ENCODE results near the gene PTPRC. TPM values are rescaled to one million over a fixed set of nuclear protein-coding genes. Genes with fewer than 3 reads are reported as not detected.

Gene PTPRC
- total RNA-seq, 1 donor from 2014 or later, result 4.5 TPM

DNA sequence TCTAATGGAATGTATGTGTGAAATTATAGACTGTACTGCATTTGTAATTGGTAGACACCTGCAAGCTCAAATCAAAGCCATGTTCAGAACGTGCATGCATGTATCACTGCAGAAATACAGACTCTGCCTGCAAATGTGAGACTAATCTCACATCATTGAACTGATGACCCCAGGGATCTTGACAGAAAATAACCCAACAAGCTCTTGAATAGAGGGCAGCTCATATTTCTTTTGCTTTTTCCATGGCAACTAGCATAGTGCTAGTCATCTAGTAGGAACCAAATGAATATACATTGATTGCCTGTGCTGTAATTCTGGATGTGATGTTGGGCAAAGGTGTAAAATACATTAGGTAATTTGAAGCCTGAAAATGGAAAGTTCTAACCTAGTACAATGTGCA lies 62.4 kb downstream of the PTPRC start:
- no peak for DNase-seq

DNA sequence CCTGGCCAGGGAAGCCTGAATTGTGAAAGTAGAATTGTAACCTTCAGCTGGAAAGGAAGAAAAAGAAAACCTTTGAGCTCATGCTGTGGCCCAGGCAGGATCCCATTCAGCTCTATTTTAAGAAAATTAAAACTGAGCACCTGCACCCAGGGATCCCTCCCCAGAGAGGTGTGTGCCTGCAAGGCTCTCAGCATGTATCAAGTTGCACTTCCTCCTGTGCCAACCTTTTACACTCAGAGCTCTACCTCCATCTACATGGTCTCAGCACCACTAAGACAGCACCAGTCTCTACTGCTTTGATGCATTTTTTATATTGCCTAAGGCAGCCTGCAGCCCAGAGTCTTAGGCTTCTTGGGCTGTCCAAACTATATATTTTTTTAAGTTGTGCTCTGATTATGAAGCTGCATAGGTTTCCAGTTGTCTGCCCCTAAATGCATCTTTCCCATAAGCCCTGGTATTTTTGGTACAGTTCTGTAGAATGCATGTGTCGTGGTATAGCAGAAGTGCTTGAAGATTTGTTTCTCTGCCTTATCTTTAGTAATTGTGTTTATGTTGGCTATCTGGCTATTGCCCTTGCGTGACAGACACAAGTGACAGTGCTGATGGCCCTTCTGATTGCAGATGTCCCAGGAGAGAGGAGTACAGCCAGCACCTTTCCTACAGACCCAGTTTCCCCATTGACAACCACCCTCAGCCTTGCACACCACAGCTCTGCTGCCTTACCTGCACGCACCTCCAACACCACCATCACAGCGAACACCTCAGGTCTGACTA lies 63.1 kb downstream of the PTPRC start:
- no peak for DNase-seq

DNA sequence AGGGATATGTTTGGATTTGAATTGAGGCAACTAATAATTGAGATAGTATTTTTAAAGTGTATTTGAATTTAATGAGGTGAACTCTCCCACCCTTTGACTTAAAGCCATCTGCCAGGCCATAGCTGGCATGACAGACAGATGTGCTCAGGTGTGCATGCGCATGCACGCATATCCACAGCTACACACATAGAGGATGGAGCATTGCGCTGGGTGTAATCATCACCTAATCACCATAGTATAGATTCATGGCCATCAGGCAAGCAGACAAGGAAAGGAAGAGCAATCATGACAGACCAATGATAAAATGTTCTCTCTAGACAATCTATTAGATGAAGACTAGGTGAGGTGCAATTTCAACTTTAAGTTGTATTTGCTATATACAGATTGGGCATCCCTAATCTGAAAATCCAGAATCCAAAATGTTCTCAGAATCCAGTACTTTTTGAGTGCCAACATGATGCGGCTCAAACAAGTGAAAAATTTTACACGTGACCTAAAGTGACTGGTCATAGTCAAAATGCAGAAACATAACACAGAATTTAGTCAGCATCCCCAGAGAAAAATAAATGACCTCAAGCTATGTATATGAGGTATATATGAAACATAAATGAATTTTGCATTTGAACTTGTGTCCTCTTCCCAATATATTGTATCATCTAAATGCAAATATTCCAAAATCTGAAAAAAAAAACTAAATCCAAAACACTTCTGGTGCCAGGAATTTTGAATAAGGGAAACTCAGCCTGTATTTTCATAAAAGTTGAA lies 70.1 kb downstream of the PTPRC start:
- DNase-seq, result no peak

DNA sequence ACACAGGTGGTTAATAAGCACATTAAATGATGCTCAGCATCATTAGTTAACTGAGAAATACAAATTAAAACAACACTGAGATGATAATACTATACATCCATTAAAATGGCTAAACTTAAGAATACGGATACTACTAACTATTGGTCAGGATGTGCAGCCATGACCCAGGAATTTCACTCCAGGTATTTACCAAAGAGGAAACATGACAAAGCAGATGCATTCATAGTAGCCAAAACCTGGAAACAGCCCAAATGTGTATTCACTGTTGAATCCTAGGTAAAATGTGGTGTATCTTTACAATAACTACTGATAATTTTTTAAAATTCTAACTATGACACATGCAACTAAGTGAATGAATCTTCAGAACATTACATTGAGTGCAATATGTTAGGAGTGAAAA lies 73.0 kb downstream of the PTPRC start:
- DNase-seq, result no peak

DNA sequence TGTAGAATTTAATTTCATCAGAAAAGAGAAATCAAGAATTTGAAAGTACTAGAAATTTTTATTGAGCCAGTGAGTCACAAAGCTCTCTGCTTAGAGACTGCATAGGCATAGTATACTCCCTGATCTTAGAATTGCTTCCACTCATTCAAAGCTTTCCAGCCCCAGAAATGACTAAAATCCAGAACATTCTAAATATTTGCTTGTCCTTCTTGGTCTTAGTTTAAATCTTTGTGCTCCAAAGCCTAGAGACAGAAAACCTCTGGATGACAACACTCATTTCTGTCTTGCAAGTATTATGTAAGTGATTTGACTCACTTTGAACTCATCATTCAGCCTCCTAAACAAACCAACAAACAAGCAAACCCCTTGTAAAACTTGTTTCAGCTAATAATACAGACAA lies 74.2 kb downstream of the PTPRC start:
- DNase-seq, result no peak

DNA sequence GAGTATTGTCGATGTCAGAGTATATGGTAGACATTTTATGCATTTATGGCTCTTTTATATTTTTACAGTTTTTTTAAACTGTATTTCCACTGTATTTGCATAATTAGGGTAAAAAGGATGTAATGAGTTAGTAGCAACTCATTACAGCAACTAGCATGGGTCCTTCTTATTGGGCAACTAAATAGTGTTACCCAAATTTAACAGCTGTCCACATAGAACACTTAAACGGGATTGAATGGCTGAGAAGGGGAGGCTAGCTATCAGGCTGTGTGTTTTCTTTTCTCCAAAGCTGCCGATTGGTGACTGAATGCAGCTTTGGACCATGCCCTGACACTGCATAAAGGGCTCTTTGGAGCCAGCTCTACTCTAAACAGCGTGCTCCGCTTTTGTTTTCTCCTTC lies 75.4 kb downstream of the PTPRC start:
- no peak for DNase-seq

DNA sequence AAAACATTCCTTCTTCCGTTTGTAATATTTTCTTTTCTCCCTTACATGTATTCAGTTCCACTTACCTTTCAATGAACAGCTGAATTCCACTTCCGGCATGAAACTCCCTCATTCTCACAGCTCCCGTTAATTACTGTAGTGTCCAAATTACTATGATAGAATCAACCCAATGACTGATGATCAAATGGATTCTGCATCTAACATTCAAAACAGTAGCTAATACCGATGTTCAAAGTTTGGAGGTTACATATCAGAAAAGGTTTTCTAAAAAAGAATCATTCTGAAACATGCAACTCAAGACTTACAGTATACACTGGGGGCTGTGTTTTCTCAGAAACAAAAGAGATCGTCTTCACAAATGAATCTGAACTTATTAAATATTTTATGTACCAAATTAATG lies 77.2 kb downstream of the PTPRC start:
- no peak for DNase-seq

DNA sequence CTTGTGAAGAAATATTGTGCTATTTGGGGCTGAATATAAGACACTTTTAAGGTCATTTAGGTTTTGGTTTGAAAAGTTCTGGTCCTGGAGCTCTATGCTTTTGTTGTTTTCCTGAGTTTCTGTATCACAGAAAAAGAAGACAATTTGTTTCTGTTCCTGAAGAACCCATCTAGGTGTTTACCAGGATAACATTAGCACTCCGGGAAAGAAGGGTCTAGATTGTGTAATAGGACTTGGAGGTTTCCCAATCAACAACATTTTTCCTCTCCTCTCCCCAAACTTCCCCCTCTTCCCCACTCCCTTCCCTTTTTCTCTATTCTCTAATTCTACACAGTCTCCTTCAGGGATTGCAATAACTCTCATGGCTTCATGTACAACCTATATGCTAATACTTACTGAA lies 78.7 kb downstream of the PTPRC start:
- DNase-seq, result no peak

DNA sequence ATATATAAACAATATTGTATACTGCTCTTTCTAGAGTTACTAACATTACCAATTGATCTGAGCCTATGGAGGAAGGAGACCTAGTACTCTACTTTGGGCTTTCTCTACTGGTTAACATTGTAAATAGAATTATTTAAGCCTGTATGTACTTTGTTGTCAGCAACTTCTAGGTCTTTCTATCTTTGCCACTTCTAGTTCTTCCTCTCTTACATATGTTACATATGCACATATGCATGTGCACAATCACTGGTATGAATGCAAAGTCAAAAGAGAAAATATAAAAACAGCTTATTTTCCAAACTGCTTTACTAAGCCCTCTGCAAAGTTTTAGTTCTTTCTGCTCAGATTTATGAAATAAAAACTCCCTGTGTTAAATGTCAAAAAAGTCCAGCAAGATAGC lies 84.3 kb downstream of the PTPRC start:
- no peak for DNase-seq

DNA sequence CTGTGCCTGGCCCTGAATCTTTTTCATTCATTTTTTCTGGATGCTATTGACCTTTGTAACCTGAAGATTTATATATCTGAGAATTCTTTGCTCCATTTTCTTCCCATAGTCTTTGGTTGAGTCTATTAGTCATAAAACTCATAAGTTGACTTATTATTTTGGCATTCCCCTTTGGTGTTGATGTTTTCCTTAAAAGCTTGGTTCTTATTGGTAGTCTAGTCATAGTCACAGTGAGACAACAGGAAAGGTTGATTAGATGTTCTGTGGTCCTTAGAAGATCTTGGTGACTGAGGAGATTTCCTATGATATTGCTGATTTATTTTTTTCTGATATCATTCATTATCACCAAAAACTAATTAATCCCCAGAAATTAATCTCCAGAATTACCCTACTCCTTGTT lies 86.2 kb downstream of the PTPRC start:
- DNase-seq, result no peak

DNA sequence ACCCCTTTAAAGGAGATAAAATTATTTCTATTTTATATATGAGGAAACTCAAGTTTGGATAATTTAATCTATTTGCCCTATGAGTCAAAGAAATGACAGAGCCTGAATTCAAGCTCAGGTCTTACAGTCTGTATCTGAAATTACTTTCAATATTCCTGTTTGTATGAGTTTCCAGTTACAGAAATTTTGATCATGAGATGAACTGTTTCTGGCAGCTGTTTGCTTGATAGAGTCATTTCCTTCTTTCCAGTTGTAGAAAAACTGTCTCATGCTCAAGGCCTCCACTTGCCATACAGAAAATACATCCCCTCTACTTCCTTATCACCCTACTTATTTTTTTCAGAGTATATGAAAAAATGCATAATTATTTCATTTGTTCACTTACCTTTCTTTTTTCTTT lies 87.6 kb downstream of the PTPRC start:
- DNase-seq, result no peak

DNA sequence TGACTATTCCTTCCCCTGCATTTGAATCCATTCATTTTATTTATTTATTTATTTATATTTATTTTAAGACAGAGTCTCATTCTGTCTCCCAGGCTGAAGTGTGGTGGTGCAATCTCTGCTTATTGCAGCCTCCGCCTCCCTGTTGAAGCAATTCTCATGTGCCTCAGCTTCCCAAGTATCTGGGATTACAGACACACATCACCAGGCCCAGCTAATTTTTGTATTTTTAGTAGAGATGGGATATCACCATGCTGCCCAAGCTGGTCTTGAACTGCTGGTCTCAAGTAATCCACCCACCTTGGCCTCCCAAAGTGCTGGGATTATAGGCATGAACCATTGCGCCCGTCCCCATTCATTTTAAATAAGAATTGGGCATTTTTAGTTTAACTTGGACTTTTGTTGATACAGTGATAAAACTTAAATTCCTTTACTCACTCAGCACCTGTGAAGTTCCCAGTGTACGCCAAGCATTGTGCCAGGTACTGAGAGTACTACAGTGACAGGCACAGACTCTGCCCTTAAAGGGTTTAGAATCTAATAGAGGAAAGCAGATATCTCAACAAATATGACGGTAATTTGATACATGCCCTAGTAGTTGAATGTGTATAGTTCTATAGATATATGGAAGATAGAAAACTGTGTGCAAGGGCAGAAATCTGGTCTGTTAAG lies 90.5 kb downstream of the PTPRC start:
- no peak for DNase-seq

DNA sequence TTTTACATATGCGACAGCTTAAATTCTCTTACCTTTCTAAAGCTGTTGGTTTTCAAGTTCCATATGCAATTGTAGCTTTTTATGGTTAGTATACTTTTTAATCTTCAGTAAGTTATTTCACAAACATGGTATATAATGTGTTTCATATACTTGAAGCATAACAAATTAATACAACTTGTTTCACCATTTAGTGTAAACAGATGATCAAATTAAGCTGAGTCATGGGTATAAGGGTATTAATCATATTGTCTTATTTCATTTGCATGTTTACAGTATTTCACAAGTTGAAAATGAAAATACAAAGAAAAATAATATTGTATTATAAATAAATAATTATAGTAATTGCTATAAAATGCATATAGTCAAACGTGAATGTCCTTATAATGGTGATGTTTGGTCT lies 92.1 kb downstream of the PTPRC start:
- DNase-seq, result no peak

DNA sequence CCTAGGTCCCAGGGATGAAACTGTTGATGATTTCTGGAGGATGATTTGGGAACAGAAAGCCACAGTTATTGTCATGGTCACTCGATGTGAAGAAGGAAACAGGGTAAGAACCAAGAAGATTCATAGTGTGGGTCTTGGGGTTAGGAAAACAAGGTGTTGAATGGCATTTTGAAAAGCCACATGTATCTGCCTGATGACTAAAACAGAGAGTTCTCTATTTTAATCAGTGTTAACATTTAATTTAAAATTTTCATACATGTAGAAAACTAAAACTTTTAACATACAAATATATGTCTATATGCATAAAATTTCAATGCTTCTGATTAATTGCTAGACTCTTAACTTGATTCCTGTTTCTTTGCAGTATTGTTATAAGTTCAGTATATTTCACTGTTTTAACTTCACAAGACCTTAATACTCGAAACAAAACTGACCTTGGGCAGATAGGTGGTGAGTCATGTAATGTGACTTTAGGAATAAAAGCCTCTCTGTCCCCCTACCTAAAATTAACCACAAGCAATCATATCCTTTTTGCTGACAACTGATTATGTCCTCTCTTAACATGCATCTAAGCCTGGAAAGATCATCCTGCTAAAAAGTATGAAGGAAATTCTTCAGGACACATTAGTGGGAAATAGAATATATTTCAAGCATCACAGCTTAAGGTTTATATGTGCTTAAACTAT lies 95.6 kb downstream of the PTPRC start:
- DNase-seq, result no peak

DNA sequence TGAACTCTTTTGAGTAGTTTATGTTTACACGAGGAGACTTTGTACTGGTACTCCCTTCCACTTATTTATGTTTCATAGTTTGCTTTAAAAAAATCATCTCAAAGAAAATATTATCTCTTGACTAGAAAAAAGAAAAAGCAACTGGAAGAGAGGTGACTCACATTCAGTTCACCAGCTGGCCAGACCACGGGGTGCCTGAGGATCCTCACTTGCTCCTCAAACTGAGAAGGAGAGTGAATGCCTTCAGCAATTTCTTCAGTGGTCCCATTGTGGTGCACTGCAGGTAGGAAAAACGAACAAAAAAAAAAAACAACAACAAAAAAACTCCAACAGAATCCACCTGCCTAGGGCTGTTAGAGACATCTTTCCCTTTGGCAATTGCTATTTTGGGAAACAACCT lies 102.9 kb downstream of the PTPRC start:
- DNase-seq, result no peak

DNA sequence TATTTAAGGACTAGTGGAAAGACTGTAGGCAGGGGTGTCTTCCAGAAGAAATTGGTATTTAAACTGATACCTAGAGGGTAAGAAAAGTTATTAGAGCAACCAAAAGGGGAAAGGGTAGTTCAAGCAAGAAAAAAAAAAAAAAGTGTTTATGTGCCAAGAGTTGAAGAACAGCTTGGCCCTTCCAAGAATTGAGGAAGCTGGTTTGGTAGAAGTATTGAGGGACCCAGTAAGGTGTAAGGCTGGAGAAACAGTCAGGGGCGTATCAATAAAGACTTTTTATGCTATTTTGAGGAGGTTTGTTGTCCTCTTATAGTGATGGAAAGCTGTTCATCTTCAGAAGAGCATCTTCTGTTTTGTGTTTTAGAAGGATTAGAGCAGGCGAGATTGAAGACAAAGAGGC lies 108.3 kb downstream of the PTPRC start:
- DNase-seq, result no peak

DNA sequence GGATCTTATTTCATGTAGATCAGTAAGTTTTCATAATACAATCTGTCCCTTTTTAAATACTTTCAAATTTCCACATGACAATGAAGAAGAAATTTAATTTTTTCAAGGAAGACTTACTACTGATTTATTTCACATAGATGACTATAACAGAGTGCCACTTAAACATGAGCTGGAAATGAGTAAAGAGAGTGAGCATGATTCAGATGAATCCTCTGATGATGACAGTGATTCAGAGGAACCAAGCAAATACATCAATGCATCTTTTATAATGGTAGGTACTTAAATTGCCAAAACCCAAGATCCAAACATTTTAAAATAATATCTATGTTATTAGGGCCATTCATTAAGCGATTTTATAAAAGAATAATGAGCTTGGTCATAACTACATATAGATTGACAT lies 110.4 kb downstream of the PTPRC start:
- DNase-seq, result no peak

DNA sequence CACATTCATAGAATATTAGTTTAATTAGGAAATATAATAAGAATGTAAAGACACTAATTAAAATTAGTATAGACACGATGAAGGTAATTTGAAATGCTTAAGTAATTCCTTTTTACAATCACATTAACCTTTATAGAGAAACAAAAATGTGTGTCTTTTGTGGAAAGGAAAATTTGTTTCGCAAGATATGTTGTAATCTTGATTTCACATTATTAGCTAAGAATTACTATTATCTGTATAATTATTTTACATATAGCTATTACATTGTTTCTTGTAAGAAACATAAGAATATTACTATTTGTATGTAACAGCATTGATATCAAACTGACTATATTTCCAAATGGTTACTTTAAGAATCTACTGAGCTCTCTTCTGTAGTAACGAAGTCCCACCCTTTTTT lies 111.2 kb downstream of the PTPRC start:
- no peak for DNase-seq

DNA sequence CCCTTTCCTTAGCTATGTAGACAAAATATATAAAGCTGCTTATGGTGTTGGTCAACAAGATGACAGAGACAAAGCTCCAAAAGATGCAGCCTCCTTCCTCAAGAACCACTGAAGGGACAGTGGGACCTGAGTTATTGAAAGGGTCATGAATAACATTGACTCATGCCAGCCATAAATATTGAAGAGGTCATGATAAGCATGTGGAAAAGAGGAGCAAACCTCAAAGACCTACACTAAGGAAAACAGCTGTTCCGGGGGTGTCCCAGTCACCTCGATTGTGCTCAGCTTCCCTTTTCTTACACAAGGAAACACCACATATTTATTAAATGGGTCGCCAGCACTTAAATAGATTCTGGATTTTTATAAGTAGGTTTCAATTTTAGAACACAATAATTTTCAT lies 112.9 kb downstream of the PTPRC start:
- DNase-seq, result no peak

DNA sequence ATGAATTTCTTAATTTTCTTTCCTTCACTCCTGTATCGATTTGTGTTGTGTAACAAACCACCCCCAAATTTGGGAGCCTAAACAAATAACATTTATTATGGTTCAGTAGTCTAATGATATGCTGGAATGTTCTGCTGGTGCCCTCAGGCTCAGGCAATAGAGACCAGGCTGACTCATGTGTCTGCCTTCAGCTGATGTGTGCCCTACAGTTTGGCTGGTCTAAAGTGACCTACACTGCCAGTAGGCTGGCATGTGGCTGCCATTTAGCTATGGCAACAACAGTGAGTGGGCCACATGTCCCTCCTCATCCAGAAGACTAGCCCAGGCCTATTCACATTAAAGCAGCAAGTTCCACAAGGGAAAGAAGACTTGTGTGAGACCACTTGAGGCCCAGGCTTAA lies 115.8 kb downstream of the PTPRC start:
- DNase-seq, result no peak

DNA sequence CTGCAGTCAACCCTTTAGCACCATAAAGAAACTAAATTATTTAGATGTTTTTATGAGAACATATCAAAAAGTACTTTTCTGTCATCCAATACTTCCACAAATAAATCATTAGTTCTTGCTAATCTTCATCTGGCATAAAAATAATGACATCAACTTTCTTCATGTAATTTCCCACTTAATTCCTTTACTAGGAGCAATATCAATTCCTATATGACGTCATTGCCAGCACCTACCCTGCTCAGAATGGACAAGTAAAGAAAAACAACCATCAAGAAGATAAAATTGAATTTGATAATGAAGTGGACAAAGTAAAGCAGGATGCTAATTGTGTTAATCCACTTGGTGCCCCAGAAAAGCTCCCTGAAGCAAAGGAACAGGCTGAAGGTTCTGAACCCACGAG lies 116.9 kb downstream of the PTPRC start:
- DNase-seq, result no peak

DNA sequence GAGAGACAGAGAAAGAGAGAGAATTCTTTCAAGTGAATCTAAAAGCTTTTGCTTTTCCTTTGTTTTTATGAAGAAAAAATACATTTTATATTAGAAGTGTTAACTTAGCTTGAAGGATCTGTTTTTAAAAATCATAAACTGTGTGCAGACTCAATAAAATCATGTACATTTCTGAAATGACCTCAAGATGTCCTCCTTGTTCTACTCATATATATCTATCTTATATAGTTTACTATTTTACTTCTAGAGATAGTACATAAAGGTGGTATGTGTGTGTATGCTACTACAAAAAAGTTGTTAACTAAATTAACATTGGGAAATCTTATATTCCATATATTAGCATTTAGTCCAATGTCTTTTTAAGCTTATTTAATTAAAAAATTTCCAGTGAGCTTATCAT lies 117.6 kb downstream of the PTPRC start:
- DNase-seq, result no peak

All from occipital lobe (tissue), 2 donors.